HepG2 (cell line): ENCODE measurements around the gene NOB1. TPM values are rescaled to one million over a fixed set of nuclear protein-coding genes. Genes with fewer than 3 reads are reported as not detected.

ENCODE experiments used
- ATRX ChIP-seq: sonication (generic); formaldehyde crosslinking; IDR thresholded peaks from 2 replicates; pipeline ENCODE4 v1.4.0; 2020; ENCODE audit warnings: missing genetic modification reagents, borderline replicate concordance
- DNMT1 ChIP-seq: sonication (generic); formaldehyde crosslinking; IDR thresholded peaks from 2 replicates; pipeline ENCODE4 v1.5.1; 2020; ENCODE audit warnings: mild to moderate bottlenecking, missing genetic modification reagents
- ELF1 ChIP-seq: sonication (generic); formaldehyde crosslinking; IDR thresholded peaks from 2 replicates; pipeline ENCODE4 v1.4.0; 2020; ENCODE audit warnings: missing genetic modification reagents
- FOSL2 ChIP-seq: sonication (generic); formaldehyde crosslinking; IDR thresholded peaks from 2 replicates; pipeline ENCODE4 v1.4.0; 2020; ENCODE audit warnings: missing genetic modification reagents
- GATAD2A ChIP-seq: IDR thresholded peaks from 2 replicates; pipeline ENCODE4 v1.6.1; 2016
- MLLT10 ChIP-seq: sonication (generic); formaldehyde crosslinking; IDR thresholded peaks from 2 replicates; pipeline ENCODE4 v1.4.0; 2020; ENCODE audit warnings: missing genetic modification reagents
- PHB2 ChIP-seq: fragments of 450-650 bp; IDR thresholded peaks from 2 replicates; pipeline ENCODE4 v1.6.1; 2018; ENCODE audit not compliant: partially characterized antibody
- POLR2AphosphoS5 ChIP-seq: IDR thresholded peaks from 2 replicates; pipeline ENCODE4 v1.6.1; 2012; ENCODE audit warnings: low read depth, low read length
- PTBP1 ChIP-seq: fragments of 200-400 bp; formaldehyde crosslinking; IDR thresholded peaks from 2 replicates; pipeline ENCODE4 v1.6.1; 2018; ENCODE audit warnings: low read length, low read depth; ENCODE audit not compliant: poor library complexity, severe bottlenecking
- TEAD2 ChIP-seq: sonication (generic); formaldehyde crosslinking; IDR thresholded peaks from 2 replicates; pipeline ENCODE4 v1.9.0; 2021; ENCODE audit warnings: missing genetic modification reagents
- TOE1 ChIP-seq: sonication (generic); formaldehyde crosslinking; IDR thresholded peaks from 2 replicates; pipeline ENCODE4 v1.4.0; 2020; ENCODE audit warnings: mild to moderate bottlenecking, missing genetic modification reagents
- U2AF2 ChIP-seq: fragments of 200-400 bp; formaldehyde crosslinking; IDR thresholded peaks from 2 replicates; pipeline ENCODE4 v1.6.1; 2017; ENCODE audit warnings: low read depth, mild to moderate bottlenecking, low read length
- ZNF598 ChIP-seq: sonication (generic); formaldehyde crosslinking; IDR thresholded peaks from 2 replicates; pipeline ENCODE4 v1.5.1; 2020; ENCODE audit warnings: mild to moderate bottlenecking, missing genetic modification reagents, borderline replicate concordance
- ZNF761 ChIP-seq: sonication (generic); formaldehyde crosslinking; conservative IDR thresholded peaks from 2 replicates; pipeline ENCODE4 v1.4.0; 2020; ENCODE audit warnings: mild to moderate bottlenecking, missing genetic modification reagents
- polyA plus RNA-seq, 8 experiments: library from polyadenylated mRNA; depleted of rRNA in 3 of 8; stranded (reverse) in 7 of 8; unstranded in 1 of 8; fragments of >200 nt; fragmentation: Illumina TruSeq in 4 of 8; extraction: Trizol in 4 of 8; gene quantifications; 2 replicates each; pipeline versions ENCODE4 v1.2.1 to v1.2.3, GENCODE V29; 2011 to 2016; ENCODE audit warnings: low read depth in 4 of 8, missing spikeins in 1 of 8, mixed read lengths in 1 of 8; ENCODE audit not compliant: insufficient read depth in 1 of 8
- total RNA-seq, 5 experiments: library from RNA; depleted of rRNA; stranded (reverse); fragments of >200 nt; fragmentation: Illumina TruSeq; extraction: Trizol; gene quantifications; 2 replicates each; pipeline ENCODE4 v1.2.3, GENCODE V29; 2016; ENCODE audit warnings: low read depth in 1 of 5
- TF ChIP-seq, protein P1 (sequence below): sonication (generic); formaldehyde crosslinking; IDR thresholded peaks from 2 replicates; pipeline ENCODE4 v1.8.0; 2022; ENCODE audit warnings: mild to moderate bottlenecking, missing genetic modification reagents, moderate library complexity
- TF ChIP-seq, protein P2 (sequence below): sonication (generic); formaldehyde crosslinking; IDR thresholded peaks from 2 replicates; pipeline ENCODE4 v1.9.0; 2022; ENCODE audit warnings: low read depth, missing genetic modification reagents
- TF ChIP-seq, protein P3 (sequence below): sonication (generic); formaldehyde crosslinking; IDR thresholded peaks from 2 replicates; pipeline ENCODE4 v1.4.0; 2020; ENCODE audit warnings: low read depth, mild to moderate bottlenecking, missing genetic modification reagents
- TF ChIP-seq, protein P4 (sequence below): sonication (generic); formaldehyde crosslinking; IDR thresholded peaks from 2 replicates; pipeline ENCODE4 v1.4.0; 2020; ENCODE audit warnings: missing genetic modification reagents
- TF ChIP-seq, protein P5 (sequence below): sonication (generic); formaldehyde crosslinking; IDR thresholded peaks from 2 replicates; pipeline ENCODE4 v1.4.0; 2020; ENCODE audit warnings: low read depth, mild to moderate bottlenecking, missing genetic modification reagents
- TF ChIP-seq, protein P6 (sequence below): sonication (generic); formaldehyde crosslinking; IDR thresholded peaks from 2 replicates; pipeline ENCODE4 v1.8.1; 2022; ENCODE audit warnings: mild to moderate bottlenecking, missing genetic modification reagents
- TF ChIP-seq, protein P7 (sequence below): IDR thresholded peaks from 2 replicates; pipeline ENCODE4 v1.6.1; 2016; ENCODE audit warnings: mild to moderate bottlenecking, missing biosample characterization, missing genetic modification reagents

NOB1 gene
- total and polyA plus RNA-seq, 2 of the 13 experiments (the other 11 are each of a cell fraction or from before 2014, with no cell fraction given) = 47.1 to 162 TPM

DNA sequence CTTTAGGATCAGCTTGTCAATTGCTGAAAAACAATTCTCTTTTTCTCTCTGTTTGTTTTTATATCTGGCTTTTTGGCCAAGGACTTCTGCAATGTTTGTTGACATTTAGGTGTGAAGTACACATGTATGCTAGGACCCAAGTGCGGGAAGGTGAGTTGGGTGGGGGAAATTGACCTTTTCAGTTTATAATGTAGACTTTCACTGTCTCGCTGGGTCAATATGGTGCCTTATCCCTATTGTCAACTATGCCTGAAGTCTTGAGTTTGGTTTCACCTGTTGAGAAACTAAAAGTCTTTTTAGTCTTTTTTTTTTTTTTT, 16.9 kb upstream of the NOB1 start (continued):
- TF ChIP-seq, protein P1, sequence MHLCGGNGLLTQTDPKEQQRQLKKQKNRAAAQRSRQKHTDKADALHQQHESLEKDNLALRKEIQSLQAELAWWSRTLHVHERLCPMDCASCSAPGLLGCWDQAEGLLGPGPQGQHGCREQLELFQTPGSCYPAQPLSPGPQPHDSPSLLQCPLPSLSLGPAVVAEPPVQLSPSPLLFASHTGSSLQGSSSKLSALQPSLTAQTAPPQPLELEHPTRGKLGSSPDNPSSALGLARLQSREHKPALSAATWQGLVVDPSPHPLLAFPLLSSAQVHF (CRISPR knock-in tag) = no peak
- TF ChIP-seq, protein P2, sequence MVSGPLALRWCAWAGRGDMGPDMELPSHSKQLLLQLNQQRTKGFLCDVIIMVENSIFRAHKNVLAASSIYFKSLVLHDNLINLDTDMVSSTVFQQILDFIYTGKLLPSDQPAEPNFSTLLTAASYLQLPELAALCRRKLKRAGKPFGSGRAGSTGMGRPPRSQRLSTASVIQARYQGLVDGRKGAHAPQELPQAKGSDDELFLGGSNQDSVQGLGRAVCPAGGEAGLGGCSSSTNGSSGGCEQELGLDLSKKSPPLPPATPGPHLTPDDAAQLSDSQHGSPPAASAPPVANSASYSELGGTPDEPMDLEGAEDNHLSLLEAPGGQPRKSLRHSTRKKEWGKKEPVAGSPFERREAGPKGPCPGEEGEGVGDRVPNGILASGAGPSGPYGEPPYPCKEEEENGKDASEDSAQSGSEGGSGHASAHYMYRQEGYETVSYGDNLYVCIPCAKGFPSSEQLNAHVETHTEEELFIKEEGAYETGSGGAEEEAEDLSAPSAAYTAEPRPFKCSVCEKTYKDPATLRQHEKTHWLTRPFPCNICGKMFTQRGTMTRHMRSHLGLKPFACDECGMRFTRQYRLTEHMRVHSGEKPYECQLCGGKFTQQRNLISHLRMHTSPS (CRISPR knock-in tag) = no peak
- TF ChIP-seq FOSL2 (CRISPR knock-in tag) = no peak
- TF ChIP-seq TOE1 = no peak
- TF ChIP-seq, protein P3, sequence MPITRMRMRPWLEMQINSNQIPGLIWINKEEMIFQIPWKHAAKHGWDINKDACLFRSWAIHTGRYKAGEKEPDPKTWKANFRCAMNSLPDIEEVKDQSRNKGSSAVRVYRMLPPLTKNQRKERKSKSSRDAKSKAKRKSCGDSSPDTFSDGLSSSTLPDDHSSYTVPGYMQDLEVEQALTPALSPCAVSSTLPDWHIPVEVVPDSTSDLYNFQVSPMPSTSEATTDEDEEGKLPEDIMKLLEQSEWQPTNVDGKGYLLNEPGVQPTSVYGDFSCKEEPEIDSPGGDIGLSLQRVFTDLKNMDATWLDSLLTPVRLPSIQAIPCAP = no peak
- TF ChIP-seq, protein P4, sequence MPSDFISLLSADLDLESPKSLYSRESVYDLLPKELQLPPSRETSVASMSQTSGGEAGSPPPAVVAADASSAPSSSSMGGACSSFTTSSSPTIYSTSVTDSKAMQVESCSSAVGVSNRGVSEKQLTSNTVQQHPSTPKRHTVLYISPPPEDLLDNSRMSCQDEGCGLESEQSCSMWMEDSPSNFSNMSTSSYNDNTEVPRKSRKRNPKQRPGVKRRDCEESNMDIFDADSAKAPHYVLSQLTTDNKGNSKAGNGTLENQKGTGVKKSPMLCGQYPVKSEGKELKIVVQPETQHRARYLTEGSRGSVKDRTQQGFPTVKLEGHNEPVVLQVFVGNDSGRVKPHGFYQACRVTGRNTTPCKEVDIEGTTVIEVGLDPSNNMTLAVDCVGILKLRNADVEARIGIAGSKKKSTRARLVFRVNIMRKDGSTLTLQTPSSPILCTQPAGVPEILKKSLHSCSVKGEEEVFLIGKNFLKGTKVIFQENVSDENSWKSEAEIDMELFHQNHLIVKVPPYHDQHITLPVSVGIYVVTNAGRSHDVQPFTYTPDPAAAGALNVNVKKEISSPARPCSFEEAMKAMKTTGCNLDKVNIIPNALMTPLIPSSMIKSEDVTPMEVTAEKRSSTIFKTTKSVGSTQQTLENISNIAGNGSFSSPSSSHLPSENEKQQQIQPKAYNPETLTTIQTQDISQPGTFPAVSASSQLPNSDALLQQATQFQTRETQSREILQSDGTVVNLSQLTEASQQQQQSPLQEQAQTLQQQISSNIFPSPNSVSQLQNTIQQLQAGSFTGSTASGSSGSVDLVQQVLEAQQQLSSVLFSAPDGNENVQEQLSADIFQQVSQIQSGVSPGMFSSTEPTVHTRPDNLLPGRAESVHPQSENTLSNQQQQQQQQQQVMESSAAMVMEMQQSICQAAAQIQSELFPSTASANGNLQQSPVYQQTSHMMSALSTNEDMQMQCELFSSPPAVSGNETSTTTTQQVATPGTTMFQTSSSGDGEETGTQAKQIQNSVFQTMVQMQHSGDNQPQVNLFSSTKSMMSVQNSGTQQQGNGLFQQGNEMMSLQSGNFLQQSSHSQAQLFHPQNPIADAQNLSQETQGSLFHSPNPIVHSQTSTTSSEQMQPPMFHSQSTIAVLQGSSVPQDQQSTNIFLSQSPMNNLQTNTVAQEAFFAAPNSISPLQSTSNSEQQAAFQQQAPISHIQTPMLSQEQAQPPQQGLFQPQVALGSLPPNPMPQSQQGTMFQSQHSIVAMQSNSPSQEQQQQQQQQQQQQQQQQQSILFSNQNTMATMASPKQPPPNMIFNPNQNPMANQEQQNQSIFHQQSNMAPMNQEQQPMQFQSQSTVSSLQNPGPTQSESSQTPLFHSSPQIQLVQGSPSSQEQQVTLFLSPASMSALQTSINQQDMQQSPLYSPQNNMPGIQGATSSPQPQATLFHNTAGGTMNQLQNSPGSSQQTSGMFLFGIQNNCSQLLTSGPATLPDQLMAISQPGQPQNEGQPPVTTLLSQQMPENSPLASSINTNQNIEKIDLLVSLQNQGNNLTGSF (CRISPR knock-in tag) = no peak
- no peak for TF ChIP-seq U2AF2
- no peak for TF ChIP-seq MLLT10 (CRISPR knock-in tag)
- no peak for TF ChIP-seq ZNF598
- TF ChIP-seq, protein P5, sequence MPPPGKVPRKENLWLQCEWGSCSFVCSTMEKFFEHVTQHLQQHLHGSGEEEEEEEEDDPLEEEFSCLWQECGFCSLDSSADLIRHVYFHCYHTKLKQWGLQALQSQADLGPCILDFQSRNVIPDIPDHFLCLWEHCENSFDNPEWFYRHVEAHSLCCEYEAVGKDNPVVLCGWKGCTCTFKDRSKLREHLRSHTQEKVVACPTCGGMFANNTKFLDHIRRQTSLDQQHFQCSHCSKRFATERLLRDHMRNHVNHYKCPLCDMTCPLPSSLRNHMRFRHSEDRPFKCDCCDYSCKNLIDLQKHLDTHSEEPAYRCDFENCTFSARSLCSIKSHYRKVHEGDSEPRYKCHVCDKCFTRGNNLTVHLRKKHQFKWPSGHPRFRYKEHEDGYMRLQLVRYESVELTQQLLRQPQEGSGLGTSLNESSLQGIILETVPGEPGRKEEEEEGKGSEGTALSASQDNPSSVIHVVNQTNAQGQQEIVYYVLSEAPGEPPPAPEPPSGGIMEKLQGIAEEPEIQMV (CRISPR knock-in tag) = no peak
- no peak for TF ChIP-seq PHB2
- TF ChIP-seq, protein P6, sequence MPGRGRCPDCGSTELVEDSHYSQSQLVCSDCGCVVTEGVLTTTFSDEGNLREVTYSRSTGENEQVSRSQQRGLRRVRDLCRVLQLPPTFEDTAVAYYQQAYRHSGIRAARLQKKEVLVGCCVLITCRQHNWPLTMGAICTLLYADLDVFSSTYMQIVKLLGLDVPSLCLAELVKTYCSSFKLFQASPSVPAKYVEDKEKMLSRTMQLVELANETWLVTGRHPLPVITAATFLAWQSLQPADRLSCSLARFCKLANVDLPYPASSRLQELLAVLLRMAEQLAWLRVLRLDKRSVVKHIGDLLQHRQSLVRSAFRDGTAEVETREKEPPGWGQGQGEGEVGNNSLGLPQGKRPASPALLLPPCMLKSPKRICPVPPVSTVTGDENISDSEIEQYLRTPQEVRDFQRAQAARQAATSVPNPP (CRISPR knock-in tag) = no peak
- TF ChIP-seq, protein P7, sequence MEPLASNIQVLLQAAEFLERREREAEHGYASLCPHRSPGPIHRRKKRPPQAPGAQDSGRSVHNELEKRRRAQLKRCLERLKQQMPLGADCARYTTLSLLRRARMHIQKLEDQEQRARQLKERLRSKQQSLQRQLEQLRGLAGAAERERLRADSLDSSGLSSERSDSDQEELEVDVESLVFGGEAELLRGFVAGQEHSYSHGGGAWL = no peak
- no peak for TF ChIP-seq TEAD2 (CRISPR knock-in tag)
- TF ChIP-seq PTBP1 = no peak
- no peak for TF ChIP-seq DNMT1
- TF ChIP-seq ELF1 = no peak
- no peak for TF ChIP-seq ZNF761 (CRISPR knock-in tag)
- no peak for TF ChIP-seq ATRX
- TF ChIP-seq GATAD2A (CRISPR knock-in tag) = peak; percentile 60
- TF ChIP-seq POLR2AphosphoS5 = no peak
